Sigmoid colon (tissue), 4 donors: ENCODE data around the gene SLC38A8.

ENCODE experiments used
- CTCF ChIP-seq, 4 experiments: fragments of 450-650 bp in 3 of 4; fragments of 200-600 bp in 1 of 4; IDR thresholded peaks; one replicate each; pipeline ENCODE4 v1.5.1; 2016 to 2019; ENCODE audit warnings: antibody characterized with exemption in 4 of 4, mild to moderate bottlenecking in 3 of 4, moderate library complexity in 2 of 4
- EP300 ChIP-seq, 4 donors: sonication (generic); formaldehyde crosslinking; IDR thresholded peaks; one replicate each; pipeline ENCODE4 v1.6.1; 2017; ENCODE audit warnings: antibody characterized with exemption in 4 of 4
- POLR2A ChIP-seq, 2 donors: fragments of 450-650 bp; IDR thresholded peaks; one replicate each; pipeline ENCODE4 v1.6.1; 2016; ENCODE audit warnings: antibody characterized with exemption in 2 of 2, mild to moderate bottlenecking in 2 of 2, moderate library complexity in 2 of 2
- POLR2AphosphoS5 ChIP-seq, 4 donors: sonication (generic); formaldehyde crosslinking; IDR thresholded peaks; one replicate each; pipeline ENCODE4 v1.6.1; 2017; ENCODE audit warnings: antibody characterized with exemption in 4 of 4

DNA sequence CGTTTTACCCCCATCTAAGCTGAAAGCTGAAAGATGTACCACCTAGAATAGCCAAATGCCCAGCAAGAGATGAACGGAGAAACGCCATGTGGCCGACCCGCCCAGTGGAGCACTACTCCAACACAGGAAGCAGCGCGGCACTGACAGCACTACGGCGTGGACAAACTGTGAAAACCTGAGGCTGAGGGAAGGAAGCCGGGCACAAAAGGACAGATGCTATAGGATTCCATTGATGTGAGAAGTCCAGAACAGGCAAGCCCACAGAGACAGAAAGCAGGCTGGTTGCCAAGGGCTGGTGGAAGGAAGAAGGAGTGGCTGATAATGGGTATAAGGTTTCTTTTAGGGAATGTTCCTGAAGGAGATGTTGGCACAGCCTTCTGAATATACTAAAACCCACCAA is 29.4 kb upstream of the SLC38A8 start:
- TF ChIP-seq POLR2AphosphoS5 (IDR thresholded peaks at IDR 0.05): no peak
- TF ChIP-seq EP300 (IDR thresholded peaks at IDR 0.05): no peak
- TF ChIP-seq CTCF (IDR thresholded peaks at IDR 0.05): no peak
- TF ChIP-seq POLR2A (IDR thresholded peaks at IDR 0.05): no peak
